Hematopoietic multipotent progenitor cell treated with erythropoietin and hydrocortisone succinate and interleukin-3 and kit ligand, for 8 days (in vitro differentiated cells): ENCODE data around the gene CMTM1.

Source experiments
- DNase-seq: peaks from one replicate; pipeline ENCODE4 v3.0.0-alpha.2; 2015

The CMTM1 gene, protein sequence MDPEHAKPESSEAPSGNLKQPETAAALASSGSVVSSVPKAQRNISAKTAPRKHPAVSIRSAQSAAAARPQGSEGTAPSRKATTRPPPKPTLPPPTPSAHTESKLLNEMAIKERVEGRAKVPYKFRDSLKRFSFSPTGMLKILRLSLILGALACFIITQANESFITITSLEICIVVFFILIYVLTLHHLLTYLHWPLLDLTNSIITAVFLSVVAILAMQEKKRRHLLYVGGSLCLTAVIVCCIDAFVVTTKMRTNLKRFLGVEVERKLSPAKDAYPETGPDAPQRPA

GRCh38 chr16:66566051-66566901, at the start of gene CMTM1:
Gene CMTM1 (plus strand): TSS chr16:66566439. CDS start chr16:66566514, 75 bp downstream.
- DNase-seq: no peak

GRCh38 chr16:66516509-66516807, 49.8 kb upstream of the CMTM1 start:
- no peak for DNase-seq

GRCh38 chr16:66516808-66517585, 49.2 kb upstream of the CMTM1 start:
- DNase-seq: peak; percentile 97

DNA sequence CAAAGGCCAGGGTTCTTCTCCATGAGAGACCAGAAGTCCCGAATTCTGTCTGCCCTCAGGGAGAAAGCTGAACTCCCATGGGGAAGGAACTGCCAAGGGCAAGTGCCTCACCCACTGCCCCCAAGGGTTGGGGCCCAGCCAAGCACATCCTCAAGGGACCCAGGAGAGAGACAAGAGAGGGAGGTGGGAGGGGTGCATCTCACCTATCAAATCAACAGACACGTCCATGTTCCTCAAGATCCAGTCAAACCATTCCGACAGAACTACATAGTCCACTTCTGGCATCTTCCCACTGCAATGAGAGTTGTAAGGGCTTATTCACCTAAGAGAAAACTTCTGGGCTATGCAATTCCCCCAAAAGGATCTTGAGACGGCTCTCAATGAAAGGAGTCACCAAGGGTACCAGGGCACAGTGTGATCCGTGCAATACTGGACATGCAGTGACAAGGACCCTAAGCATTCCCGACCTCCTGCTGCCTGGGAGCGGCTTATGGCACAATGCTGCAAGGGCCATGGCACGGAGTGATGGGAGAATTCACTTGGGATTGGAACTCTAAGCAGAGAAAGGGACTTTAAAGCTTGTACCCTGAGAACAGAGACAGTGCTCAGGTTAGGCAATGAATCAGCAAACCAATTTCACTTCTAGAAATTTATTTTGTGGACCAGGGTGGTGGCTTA, 48.5 kb upstream of the CMTM1 start:
- no peak for DNase-seq

- DNase-seq: no peak
These were observed 46.5 kb upstream of the CMTM1 start for GRCh38 chr16:66519482-66520373.

DNA sequence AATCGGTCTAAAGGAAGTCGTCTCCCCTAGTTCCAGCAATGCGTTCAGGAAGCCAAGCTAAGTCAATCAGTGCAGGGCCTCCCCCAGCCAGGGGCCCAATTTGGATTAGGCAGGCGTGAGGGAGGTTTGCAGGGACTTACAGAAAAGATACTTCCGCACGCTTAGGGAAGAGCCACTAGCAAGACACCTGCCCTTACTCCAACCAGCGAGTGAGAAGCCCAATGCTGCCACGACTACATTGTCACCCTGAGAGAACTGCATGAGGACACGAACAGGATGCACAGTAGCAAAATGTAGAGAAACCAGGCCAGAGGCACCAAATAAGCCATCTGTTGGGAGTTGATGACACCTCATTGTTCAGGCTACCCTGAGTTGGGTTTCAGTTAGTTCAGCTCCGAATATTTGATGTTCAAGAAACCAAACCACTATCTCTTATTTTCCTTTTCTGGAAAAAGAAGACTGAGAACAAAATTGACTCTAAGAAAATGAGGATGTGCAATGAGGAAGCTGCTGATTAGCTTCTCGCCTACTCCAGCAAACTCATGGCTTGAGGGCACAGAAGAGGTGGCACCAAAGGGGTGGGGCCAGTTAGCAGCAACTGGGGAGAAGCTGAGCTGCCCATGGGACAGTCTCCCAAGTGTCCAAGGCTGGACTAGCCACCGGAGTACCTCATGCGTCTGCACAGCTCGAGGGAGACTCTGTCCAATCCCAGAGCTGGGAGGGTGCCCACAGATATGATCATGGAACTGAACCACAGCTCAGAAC, 45.7 kb upstream of the CMTM1 start:
- peak; percentile 54 for DNase-seq

GRCh38 chr16:66521252-66521713, 45.0 kb upstream of the CMTM1 start:
- DNase-seq: no peak

DNA sequence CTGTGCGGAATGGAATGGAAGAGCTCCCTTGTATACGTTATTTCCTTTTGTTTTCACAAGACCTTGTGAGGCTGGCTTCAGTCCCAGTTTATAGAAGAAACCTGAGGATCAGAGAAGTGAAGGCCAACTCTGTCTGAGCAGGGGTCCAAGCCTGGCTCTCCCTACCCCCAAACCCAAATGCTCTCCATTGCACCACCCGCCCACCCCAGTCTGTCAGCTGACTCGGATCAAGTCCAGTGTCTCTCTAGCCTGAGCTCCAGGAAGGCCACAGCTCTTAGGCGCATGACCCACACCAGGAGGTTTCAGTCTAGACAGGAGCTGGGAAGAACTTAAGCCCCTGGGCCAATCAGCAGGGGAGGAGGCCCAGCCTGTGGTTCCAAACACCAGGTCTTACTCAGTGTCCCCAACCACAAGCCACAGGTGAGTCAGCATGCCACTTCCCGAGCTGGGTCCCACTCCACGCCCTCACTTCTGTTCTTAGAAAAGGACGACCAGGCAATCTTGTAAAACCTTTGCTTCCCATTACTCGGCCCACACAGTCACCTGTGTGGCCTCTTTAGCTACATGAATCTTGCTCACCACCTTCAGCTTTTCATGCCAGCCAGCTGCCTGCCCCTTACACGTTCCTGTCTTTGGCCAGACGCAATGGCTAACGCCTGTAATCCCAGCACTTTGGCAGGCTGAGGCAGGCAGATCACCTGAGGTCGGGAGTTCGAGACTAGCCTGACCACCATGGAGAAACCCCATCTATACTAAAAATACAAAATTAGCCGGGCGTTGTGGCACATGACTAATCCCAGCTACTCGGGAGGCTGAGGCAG, 44.1 kb upstream of the CMTM1 start:
- DNase-seq: peak; percentile 78

GRCh38 chr16:66522816-66523590, 43.2 kb upstream of the CMTM1 start:
- no peak for DNase-seq

- DNase-seq: peak; percentile 20
These were observed 42.3 kb upstream of the CMTM1 start for GRCh38 chr16:66523861-66524354.

- DNase-seq: peak; percentile 81
These were observed 41.6 kb upstream of the CMTM1 start for GRCh38 chr16:66524601-66525164.

DNA sequence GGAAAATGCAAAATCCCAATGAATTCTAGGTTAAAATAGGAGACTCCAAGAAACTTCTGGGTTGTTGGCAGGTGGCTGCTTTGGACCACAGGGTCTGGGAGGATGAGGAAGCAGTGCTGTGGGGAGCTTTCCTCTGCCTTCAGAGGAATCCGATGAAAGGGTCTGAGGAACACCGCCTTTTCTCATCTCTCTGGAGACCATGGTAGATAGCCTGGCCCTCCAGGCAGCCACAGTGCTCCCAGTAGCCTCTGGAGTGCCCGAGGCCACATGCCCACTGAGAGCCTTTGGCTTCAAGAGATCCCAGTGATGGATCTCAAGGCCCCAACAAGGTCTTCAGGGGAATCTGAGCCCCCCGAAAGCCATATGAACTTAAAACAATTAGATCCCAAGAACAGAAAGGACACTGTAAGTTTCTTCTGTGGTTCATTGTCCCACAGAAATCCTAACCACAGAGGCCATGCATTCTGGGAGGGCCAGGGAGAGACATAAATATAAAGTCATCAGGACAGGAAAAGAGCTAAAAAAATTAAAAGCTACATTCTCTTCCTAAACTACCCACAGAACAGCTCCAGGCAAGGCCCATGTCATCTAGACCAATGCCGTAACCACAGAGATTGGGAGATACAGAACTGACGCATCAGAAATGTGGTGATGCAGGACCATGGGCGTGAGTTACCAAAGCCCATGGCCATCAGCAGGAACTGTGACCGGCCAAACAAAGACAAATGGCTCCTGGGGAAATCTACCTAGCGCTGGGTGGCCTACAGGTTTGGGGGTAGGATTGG, 40.7 kb upstream of the CMTM1 start:
- peak; percentile 80 for DNase-seq

GRCh38 chr16:66528294-66528693, 37.9 kb upstream of the CMTM1 start:
- no peak for DNase-seq

- no peak for DNase-seq
These were observed 36.8 kb upstream of the CMTM1 start for GRCh38 chr16:66529475-66529874.

DNA sequence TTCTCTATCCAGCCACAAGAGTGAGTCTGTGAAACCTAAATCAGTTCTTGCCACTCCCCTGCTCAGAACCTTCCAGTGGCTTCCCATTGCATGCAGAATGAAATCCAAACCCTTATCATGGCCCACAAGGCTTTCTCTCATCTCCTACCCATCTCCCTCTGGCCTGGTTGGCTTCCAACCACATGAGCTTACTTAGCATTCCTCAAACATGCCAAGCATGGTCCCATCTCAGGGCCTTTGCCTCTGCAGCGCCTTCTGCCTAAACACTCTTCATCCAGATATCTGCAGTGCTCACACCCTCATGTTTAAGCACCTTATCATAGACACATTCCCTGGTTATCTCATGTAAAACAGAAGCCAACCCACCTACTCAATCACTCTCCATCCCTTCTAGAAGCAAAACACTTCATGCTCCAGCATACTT, 31.9 kb upstream of the CMTM1 start:
- peak; percentile 76 for DNase-seq

- no peak for DNase-seq
These were observed 29.7 kb upstream of the CMTM1 start for GRCh38 chr16:66536525-66536924.

- DNase-seq: no peak
These were observed 29.0 kb upstream of the CMTM1 start for GRCh38 chr16:66537236-66537635.

DNA sequence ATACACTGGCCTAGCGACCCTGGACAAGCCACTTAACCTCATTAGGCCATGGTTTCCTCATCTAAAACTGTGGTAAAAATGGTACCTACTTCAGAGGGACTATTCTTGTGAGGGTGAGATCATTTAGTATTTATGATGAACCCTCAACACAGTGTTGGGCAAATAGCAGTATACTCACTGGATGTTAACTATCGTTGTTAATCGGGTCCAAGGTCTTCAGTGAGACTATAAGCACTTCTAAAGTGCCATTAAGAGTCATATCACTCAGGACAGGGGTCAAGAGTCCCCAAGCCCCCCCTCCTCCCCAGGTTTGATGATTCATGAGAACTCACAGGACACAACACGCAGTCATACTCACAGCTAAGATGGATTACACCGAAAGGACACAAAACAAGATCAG, 27.3 kb upstream of the CMTM1 start:
- no peak for DNase-seq
